NCI-H82 treated with DMSO at 0.1 percent for 48 hours (cell line): ENCODE measurements around the gene POTEF.
"Not testable (repeated sequence)": the region's sequence is repeated elsewhere in the genome, so short reads cannot be mapped to it uniquely, and the experiment has no call there.

Experiments used
- DNase-seq: peaks from one replicate; lab custom pipeline; 2025; ENCODE audit not compliant: unreplicated experiment; lab: John Stamatoyannopoulos, UW

The POTEF gene

DNA sequence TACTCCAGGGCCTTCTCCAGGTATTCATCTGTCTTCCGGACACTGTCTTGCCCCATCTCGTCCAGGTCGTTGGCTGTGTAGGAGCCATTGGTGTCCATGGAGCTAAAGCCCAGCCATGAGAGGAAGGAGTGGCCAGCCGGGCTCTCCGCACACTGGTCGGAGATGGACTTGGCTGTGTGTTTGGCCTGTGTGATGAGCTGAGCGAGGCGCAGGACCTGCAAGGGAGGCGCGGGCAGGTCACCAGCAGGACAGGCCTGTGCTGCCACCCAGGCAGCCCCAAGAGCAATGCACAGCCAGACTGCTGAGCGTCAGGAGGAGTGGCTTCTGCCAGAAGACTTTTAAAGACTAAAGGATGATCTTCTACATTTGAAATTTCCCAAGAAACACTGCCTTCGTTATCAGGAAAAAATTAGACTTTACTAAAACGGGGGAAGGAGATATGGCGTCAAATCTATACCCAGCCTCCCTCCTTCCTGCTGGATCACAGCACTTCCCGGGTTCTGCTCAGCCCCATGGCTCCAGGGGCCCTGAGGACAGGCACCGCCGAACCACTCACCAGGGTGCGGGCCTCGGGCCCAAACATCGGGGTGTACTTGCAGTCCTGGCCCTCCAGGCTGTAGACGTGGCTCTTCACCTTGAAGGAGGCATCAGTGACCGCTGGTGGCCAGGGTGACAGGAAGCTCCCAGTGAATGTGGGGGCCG, 24.9 kb upstream of the POTEF start:
- not testable (repeated sequence) for DNase-seq

DNA sequence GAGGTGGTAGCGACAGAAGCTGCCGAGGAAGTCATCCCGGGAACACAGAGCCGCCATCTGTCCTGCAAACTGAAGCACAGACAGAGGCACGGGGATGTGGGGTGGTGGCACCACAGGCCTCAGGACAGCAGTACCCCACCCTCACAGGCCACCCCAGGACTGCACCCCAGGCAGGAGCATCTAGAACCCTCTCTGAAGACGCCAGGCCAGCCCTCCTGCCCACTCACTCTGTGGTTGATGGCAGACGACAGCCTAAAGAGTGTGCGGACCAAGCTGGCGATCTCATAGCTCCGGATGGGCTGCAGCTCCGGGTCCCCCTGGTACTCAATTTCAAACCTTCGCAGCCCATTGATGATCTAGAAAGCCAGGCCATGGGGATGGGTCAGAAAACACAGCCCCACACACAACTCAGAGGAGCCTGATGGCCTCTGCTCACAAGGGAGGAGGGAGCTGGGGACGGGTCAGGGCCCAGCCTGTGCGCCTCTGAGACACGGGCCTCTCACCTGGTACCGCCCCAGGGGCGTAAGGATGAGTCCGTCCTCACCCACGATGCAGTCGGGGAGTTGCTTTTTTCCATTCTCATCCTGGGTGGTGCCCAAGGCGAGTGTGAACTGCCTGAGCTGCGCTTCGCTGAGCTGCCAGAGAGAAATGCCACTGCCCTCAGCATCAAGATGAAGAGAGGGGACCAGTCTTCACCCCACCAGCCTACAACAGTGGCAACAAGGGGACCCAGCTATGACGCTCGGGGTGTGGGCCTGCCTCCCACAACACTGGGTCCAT, 24.0 kb upstream of the POTEF start:
- no peak for DNase-seq

DNA sequence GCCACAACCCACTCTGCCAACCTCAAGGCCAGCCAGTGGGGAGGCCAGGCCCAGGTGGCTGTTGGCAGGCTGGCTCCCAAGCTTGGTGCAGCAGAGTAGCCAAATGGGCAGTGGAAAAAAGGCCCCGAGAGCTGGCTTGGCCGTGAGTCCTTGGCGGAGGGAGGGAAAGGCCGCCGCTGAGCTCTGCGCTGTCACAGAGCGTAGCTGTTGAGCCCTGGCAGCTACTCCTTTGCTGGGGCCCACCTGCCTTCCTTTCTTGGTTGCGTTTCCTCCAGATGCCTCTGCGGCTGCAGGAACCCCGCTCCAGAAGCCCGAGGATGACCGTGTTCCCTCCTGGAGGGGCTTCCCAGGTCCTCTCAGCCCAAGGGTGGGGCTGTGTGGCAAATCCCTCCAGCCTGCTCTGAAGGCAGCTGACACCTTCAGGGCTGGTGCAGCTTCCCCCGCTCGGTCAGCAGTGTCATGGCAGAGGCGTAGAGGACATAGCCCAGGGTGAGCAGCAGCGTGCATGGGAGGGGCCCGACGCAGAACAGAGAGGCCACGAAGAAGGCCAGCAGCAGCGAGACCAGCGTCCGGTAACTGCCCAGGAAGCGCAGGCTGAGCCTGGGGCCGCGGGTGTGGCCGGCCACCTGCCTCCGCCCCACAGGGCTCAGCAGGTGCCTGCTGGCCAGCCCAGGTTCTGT, 23.3 kb upstream of the POTEF start:
- not testable (repeated sequence) for DNase-seq

DNA sequence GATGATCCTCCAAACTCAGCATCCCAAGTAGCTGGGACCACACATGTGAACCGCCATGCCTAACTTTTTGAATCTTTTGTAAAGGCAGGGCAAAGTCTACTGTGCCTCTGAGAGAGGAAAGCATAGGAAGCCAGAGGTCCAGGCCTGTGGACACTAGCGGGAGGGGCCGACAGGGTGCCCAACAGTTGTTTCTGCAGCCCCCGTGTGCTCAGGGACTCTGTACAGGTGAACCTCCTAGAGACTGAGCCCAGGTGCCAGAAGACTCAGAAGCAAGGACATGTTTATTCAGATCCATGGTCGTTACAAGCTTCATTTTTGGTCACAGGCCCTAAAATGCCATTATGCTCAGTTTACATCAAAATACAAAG, 22.1 kb upstream of the POTEF start:
- DNase-seq = not testable (repeated sequence)

DNA sequence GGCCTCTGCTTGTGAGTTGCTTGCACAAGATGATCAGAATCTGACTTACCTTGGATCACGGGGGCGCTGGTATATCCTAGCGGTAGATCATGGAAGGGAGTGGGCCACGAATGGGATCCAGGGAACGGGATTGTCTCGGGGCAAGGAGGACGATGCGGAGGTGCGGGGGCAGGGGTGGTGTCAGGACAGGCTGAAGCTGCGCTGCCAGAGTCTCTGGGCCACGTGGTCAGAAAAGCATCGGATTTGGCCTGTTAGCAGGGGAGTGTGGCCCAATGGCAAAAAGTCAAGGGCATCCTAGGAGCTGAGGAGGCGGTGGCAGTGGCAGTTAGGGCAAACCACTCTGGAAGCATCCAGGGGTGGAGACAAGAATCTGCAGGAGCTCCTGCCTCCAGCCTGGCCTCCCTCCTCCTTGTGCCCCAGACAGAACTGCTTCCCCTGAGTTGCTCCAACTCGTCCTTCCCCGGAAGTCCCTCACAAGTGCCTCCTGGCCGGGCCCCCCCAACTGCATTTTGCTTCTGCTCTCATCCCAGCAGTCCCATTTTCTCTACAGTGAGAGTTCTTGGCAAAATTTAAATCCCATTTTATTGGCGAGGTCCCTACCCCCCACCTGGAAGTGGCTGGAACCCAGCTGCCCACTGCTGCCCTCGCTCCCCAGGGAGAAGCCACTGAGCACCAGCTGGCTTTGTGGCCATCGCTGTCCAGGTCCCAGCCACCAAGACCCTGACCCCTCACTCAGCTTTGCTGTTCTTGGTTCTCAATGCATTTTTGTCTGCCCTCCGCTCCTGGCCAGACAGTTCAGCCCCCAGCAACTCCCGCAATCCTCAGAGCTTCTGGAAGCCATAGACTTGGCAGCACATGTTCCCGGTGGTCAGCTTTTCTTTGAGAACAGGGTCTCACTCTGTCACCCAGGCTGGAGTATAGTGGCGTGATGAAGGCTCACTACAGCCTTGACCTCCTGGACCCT, 21.4 kb upstream of the POTEF start:
- DNase-seq = no peak

DNA sequence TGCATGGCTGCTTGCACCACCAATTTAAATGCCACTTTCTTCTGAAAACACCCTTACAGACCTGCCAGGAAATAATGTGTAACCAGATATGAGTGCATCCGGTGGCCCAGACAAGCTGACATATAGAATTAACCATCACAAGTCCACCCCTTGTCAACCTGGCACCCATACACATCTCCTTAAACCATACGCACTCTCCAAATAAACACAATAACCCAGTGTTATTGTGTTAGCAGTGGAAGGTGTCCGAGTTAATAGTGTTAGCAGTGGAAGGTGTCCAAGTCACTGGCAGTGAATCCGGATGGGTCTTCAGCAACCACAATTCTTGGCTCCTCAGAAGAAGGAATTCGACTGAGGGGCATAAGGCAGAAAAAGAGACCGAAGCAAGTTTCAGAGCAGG, 19.5 kb upstream of the POTEF start:
- DNase-seq = not testable (repeated sequence)

DNA sequence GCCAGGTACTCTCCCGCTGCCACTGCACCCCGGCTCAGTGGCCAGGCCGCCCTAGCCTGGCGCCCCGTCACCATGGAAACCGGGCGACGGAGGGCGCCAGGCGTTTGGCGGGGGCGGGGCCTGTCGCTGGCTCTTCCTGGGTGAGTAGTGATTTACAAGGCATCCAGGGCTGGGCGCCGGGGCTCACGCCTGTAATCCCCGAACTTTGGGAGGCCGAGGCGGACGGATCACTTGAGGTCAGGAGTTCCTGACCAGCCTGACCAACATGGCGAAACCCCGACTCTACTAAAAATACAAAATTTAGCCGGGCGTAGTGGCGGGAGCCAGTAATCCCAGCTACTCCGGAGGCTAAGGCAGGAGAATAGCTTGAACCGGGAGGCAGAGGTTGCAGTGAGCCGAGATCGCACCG, 16.0 kb upstream of the POTEF start, which contains the start of gene CCDC74B:
Gene CCDC74B (minus strand): TSS at position 107 of the 409 bp plus-strand sequence. CDS start 116 bp downstream, outside the sequence.
- peak; percentile 9 for DNase-seq

DNA sequence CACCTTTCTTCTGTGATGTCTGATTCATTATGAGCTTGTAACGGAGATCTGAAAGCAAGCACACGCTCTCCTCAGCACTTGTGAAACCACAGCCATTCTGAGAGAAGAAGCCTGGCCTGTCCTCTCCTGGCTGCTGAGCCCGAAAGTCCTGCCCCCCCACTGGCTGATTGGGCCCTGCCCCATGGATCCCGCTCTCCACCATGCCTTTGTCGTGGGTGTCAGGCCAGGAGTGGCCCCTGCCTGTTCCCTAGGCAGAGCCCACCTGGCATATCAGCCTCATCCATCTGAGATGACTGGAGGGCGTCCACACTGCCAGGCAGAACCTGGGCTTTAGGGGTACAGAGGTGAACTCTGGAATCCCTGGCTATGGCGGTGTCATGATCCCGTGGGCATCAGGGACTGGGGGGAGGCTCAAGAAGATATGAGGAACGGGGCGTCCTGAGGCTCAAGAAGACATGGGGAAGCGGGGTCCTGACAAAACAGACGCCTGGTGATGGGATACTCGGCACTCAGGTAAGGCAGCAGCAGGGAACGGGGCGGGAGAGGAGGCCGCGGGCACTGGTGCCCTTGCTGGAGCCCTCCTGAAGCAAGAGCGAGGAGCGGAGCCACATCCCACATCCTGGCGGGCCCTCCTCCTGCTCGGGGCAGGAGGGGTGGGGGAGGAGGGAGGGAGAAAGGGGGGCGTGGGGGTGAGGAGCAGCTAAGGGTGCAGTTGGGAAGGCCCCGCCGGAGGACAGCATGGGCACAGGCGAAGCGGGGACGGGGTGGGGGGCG, 14.4 kb upstream of the POTEF start:
- DNase-seq = not testable (repeated sequence)

DNA sequence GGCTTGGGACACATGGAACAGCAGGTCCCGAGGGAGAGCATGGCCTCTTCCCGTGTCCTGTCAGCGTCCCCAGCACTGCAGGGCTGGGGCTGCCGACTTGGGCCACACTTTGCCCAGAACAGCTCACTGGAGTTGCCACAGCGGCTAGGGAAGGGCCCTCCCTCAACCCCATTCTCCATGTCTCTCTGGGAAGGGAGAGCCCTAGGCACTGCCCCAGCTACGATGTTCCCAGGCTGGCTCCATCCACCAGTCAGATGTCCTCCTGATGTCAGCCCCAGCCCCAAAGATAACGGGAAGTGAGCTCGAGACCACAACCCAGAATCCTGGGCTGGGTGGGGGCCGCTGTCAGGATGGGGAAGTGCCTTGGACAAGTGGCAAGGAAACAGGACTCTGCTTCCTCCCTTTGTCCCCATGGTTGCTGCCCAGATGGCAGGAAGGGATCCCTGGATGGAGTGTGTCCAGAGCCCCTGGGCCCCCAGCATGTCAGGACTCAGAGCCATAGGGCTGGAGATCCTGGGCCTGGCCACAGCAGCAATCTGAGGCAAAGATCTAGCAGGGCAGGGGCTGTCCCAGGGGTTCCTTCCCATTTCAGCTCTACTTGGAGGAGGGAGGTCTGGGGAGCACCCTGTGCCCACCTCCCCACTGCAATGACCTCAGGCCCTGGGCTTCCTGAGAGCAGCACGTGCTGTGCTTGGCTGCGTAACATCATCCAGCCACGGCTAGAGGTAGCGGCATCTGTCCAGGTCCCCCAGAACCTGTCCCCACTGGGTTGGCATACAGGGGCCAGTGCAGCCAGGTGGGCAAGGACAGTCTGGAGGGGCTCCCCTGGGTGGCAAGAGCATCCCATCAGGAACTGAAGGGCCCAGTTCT, 13.6 kb upstream of the POTEF start:
- not testable (repeated sequence) for DNase-seq

DNA sequence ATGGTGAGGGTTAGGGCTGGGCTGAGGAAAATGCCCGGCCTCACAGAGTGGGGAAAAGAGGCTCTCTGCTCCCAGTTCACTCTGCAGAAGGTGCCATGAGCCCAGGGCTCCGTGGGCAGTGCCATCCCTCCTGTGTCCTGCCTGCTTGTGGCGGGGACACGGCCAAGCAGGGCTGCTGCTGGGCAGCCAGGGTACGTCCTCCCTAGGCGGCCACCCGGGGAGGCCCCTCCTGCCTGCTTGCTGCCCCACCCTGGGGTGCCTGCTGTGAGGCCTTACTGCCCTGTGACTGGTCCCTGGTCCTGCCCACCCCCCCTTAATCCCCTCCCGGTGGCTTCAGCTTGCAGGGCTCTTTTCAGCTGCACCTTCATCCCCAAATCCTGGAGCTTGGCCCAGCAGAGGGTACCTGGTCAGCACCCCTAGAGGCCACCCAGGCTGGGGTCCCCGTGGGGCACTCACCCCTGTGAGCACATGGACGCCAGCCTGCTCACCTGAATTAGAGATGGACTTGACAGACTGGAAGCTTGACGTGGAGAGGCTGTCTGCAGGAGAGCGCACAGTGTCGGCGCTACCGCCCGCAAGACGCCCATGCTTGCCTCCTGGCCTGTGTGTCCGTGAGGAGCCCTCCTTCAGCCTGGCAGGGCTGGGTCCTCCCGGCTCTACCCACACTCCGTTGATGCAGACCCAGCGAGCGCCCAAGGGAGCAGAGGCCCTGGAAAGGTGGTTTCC, 12.8 kb upstream of the POTEF start:
- DNase-seq = not testable (repeated sequence)

DNA sequence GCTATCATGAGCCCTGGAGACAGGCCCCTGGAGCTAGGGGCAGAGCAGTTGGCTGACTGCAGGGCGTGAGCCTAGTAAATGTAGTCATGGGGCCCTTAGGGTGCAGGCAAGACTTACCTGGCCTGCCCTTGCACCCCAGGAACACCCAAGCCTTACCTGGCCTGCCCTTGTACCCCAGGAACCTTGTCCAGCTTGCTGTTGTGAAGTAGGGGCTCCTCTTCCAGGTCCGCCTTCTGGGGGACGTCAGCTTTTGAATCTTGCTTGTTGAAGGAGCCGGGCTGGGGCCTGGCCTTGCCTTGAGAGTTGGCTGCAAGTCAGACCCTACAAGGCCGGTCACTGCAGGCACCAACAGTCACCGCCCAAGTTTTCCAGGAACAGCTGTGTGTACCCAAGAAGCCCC, 12.0 kb upstream of the POTEF start:
- DNase-seq = not testable (repeated sequence)

DNA sequence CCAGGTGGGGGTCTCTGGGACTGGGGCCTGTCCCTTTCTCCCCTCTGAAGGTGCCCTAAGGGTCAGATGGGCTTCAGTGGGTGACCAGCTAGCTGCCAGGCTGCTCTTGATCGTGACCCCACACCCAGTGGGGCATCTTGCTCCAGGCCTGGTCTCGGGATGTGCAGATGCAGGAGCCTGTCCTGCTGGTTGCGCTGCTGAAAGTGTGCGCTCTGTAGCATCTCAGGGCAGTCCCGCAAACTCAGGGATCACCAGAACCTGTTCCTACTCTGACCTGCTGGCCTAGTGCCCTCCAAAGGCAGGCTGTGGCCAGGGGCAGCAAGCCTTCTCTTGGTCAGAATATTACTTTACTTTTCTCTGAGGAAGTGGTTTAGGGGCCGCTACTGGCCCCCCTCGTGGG, 11.5 kb upstream of the POTEF start:
- not testable (repeated sequence) for DNase-seq

DNA sequence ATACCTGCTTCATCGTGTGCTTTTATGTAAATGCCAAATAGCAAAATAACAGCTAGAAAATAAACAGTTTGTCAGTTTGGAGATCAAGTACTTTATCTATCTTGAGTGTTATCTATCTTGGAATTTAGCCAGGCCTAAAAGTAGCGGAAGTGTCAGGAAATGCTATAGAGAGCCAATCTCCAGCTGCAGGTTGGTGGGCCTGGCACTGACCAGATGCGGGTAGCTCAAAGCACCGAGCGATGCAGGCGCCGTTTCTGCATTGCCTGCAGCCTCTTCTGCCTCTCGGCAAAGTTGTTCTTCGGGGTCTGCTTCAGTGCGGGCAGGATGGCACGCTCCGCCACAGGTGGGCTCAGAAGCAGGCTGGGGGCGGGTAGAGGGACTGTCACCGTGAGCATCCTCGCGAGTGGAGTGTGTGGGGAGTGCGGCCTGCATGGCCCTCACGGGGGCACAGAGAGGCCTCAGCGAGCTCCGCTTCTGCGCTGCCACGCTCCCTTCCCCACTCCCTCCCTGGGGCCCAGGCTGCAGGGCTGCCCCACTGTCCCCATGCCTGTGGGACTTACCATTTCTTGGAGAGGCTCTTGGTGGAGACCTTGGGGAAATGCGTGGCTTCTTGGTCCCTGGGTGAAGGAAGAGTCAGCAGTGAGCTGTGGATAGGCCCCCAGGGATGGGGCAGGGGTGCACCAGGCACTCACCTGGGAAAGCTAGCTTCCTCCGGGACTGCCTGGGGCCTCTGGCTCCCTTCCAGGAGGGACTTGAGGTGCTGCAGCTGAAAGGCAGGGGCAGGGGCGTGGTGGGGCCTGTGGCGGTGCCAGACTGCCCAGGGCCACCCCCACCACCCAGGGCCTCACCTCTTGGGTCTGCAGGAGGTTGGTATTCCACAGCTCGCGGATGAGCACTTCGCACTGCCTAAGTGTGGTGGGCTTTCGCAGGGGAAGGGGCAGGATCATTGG, 10.6 kb upstream of the POTEF start:
- DNase-seq = not testable (repeated sequence)

DNA sequence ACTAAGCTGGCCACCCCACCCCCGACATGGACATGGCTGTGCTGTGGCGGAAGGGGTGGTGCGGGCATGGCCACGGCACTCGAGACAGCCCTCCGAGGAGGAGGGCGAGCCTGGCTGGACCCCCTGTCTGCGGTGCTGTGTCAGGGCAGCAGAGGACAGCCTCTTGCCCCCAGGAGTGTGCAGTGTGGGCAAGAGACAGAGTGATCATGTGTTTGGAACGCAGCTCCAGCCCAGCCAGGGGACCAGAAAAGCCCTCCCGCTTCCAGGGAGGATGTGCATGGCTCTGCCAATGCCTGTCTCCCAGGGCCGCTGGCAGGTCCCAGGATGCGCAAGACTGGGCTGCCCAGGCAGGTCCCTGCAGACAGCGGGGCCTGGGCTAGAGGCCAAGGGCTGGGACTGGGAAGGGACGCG, 9.8 kb upstream of the POTEF start:
- not testable (repeated sequence) for DNase-seq

DNA sequence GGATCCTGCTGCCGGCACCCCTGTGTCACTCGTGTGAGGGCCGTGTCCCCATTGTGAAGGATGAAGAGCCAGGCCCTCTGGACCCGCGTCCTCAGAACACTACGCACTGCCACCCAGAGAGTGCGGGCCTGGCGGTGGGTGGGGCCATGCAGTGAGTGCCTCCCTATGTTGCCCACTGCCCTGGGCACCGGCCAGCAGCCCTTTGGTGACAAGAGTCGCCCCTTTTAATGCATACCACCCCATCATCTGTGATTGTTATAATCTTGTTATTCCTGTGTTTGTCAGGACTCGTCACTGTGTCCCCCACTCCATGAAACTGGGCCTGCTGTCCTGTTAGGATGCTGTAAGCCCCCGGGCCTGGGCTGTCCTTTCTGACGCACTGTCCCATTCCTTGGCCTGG, 9.3 kb upstream of the POTEF start:
- not testable (repeated sequence) for DNase-seq

DNA sequence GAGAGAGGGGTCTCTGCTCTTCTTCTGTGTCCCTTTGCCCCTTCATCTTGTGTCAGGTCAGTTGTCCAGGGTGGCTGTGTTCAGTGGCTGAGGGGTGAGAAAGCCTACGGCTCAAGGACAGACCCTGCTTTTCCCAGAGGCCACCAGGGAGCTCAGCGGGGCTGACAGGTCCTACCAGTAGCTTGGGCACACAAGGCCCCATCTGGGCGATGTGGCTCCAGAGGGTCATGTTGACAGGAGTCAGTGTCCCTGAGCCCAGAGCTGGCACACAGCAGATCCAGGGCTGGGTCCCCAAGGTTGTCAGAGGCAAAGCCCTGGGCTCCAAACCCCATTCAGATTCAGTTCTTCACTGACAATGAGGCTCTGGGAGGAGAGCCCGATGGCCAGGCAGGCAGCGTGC, 8.1 kb upstream of the POTEF start:
- not testable (repeated sequence) for DNase-seq

DNA sequence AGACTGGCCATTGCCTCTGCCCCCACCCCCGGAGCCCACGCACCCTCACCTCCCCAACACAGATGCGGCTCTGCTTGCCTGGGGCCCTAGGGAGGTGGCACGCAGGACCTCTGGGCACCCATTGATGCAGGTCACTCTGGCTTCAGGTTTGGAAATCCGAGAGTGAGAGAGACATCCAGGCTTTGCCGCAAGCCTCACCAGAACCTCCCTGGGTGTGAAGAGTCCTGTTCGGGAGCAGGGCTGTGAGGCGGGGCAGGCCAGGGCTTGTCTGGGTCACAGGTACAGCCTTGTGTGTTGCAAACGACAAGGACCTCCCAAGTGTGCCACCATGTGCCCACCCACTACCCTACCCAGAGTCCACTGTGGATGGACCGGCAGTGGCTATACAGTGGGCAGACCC, 7.5 kb upstream of the POTEF start:
- DNase-seq = not testable (repeated sequence)
